DND-41 (cell line): ENCODE results near the gene PEAK1.

Experiments used
- EZH2 ChIP-seq: IDR thresholded peaks from 3 replicates; pipeline ENCODE4 v1.6.1; 2012; ENCODE audit warnings: borderline replicate concordance, low read depth, mild to moderate bottlenecking, moderate library complexity, low read length, inconsistent platforms; ENCODE audit not compliant: severe bottlenecking
- TF ChIP-seq, protein P1 (sequence below): IDR thresholded peaks from 2 replicates; pipeline ENCODE4 v1.5.1; 2012; ENCODE audit warnings: borderline replicate concordance, low read length, moderate library complexity, mild to moderate bottlenecking; ENCODE audit not compliant: poor library complexity, severe bottlenecking; ENCODE audit errors: extremely low read depth

DNA sequence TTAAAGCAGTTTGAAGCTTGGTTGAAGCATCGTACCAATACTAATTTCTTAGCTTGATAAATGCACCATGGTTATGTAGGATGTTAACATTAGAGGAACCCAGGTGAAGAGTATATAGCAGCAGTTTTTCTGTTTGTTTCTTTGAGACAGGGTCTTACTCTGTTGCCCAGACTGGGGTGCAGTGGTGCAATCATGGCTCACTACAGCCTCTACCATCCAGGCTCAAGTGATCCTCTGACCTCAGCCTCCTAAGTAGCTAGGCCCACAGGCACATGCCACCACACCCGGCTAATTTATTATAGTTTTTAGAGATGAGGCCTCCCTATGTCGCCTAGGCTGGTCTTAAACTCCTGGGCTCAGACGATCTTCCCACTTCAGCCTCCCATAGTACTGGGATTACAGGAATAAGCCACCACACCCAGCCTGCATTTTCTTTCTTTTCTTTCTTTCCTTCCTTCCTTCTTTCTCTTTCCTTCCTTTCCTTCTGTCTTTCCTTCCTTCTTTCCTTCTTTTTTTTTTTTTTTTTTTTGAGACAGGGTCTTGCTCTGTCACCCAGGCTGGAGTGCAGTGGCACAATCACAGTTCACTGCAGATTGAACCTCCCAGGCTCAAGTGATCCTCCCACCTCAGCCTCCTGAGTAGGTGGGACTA, 6.1 kb downstream of the PEAK1 start:
- TF ChIP-seq, protein P1, sequence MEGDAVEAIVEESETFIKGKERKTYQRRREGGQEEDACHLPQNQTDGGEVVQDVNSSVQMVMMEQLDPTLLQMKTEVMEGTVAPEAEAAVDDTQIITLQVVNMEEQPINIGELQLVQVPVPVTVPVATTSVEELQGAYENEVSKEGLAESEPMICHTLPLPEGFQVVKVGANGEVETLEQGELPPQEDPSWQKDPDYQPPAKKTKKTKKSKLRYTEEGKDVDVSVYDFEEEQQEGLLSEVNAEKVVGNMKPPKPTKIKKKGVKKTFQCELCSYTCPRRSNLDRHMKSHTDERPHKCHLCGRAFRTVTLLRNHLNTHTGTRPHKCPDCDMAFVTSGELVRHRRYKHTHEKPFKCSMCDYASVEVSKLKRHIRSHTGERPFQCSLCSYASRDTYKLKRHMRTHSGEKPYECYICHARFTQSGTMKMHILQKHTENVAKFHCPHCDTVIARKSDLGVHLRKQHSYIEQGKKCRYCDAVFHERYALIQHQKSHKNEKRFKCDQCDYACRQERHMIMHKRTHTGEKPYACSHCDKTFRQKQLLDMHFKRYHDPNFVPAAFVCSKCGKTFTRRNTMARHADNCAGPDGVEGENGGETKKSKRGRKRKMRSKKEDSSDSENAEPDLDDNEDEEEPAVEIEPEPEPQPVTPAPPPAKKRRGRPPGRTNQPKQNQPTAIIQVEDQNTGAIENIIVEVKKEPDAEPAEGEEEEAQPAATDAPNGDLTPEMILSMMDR = no peak
- TF ChIP-seq EZH2 = no peak
